Ascending aorta (tissue), 2 donors: ENCODE data around the gene NOSTRIN. TPM values are rescaled to one million over a fixed set of nuclear protein-coding genes. Genes with fewer than 3 reads are reported as not detected.
"Not testable (repeated sequence)": the region's sequence is repeated elsewhere in the genome, so short reads cannot be mapped to it uniquely, and the experiment has no call there.

Experiments used
- DNase-seq, 2 donors: peaks; one replicate each; pipeline ENCODE4 v3.0.0-alpha.2; 2019; ENCODE audit warnings: low spot score in 2 of 2
- H3K27ac ChIP-seq, 2 donors: fragments of 200-600 bp; sonication (generic); one replicate each; pipeline ENCODE4 v1.5.1; 2016 to 2017; ENCODE audit warnings: mild to moderate bottlenecking in 1 of 2
- H3K27me3 ChIP-seq: fragments of 200-600 bp; sonication (generic); one replicate; pipeline ENCODE4 v1.5.1; 2017
- H3K36me3 ChIP-seq, 2 donors: fragments of 200-600 bp; sonication (generic); one replicate each; pipeline ENCODE4 v1.5.1; 2016
- H3K4me1 ChIP-seq, 2 donors: fragments of 200-600 bp; sonication (generic); one replicate each; pipeline ENCODE4 v1.5.1; 2016 to 2017; ENCODE audit warnings: mild to moderate bottlenecking in 1 of 2
- H3K4me3 ChIP-seq, 2 donors: fragments of 200-600 bp; sonication (generic); one replicate each; pipeline ENCODE4 v1.5.1; 2016 to 2017; ENCODE audit warnings: mild to moderate bottlenecking in 1 of 2
- H3K9me3 ChIP-seq, 2 donors: fragments of 200-600 bp; sonication (generic); one replicate each; pipeline ENCODE4 v1.5.1; 2016
- intact Hi-C: fragments of 100-400 bp; cut with DNase I; formaldehyde crosslinking; loops from one replicate; pipeline ENCODE4 v1.15.1; 2023
- total RNA-seq: library from RNA; depleted of rRNA; stranded (reverse); fragments of >200 nt; gene quantifications from one replicate; pipeline ENCODE4 v1.1.0, GENCODE V29; 2016
- TF ChIP-seq, protein P1 (sequence below), 3 experiments: fragments of 200-600 bp in 2 of 3; fragments of 450-650 bp in 1 of 3; sonication (generic) in 2 of 3; IDR thresholded peaks; one replicate each; pipeline ENCODE4 v1.5.1; 2016 to 2019; ENCODE audit warnings: antibody characterized with exemption in 3 of 3, mild to moderate bottlenecking in 1 of 3, moderate library complexity in 1 of 3

NOSTRIN gene
- total RNA-seq, 1 donor from 2014 or later = 7.8 TPM

DNA sequence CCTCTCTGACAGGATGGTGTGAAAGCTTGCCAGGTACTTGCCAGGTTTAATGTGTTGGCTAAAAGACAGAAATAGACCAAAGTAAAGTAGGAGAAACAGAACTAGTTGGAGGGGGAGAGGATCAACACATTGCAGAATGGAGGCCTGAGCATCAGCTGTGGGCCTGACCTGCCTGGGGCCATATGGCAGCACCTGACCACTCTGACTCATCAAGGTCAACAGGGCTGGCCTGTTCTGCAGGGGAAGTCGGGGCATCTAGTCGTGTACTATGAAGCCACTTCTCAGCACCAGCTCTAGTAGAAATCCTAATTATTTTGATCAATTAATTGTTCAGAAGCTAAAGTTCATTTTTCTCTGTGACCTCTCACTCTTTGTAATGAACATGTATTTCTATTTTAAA lies 35.8 kb upstream of the NOSTRIN start:
- no peaks in the 10 kb centered on the region for H3K4me1 ChIP-seq
- no peaks in the 10 kb centered on the region for H3K27me3 ChIP-seq
- H3K36me3 ChIP-seq = peaks cover 0 to 11% of the 10 kb centered on the region in 2 donors
- H3K4me3 ChIP-seq = no peak overlapping the region
- intact Hi-C loops = no loop called here
- TF ChIP-seq, protein P1, sequence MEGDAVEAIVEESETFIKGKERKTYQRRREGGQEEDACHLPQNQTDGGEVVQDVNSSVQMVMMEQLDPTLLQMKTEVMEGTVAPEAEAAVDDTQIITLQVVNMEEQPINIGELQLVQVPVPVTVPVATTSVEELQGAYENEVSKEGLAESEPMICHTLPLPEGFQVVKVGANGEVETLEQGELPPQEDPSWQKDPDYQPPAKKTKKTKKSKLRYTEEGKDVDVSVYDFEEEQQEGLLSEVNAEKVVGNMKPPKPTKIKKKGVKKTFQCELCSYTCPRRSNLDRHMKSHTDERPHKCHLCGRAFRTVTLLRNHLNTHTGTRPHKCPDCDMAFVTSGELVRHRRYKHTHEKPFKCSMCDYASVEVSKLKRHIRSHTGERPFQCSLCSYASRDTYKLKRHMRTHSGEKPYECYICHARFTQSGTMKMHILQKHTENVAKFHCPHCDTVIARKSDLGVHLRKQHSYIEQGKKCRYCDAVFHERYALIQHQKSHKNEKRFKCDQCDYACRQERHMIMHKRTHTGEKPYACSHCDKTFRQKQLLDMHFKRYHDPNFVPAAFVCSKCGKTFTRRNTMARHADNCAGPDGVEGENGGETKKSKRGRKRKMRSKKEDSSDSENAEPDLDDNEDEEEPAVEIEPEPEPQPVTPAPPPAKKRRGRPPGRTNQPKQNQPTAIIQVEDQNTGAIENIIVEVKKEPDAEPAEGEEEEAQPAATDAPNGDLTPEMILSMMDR (IDR thresholded peaks at IDR 0.05) = no peak
- no peak for DNase-seq
- H3K27ac ChIP-seq = no peak overlapping the region
- H3K9me3 ChIP-seq = no peaks in the 10 kb centered on the region

- Histone ChIP-seq H3K4me1 (no peaks in the 10 kb centered on the region), H3K27me3 (no peaks in the 10 kb centered on the region), H3K27ac (no peak overlapping the region), H3K36me3 (peaks cover 0 to 11% of the 10 kb centered on the region in 2 donors), H3K9me3 (no peaks in the 10 kb centered on the region), H3K4me3 (no peak overlapping the region)
- TF ChIP-seq, protein P1 (IDR thresholded peaks at IDR 0.05) = no peak
- intact Hi-C loops = no loop called here
- DNase-seq = no peak
Observed at GRCh38 chr2:168767258-168767657, 35.2 kb upstream of the NOSTRIN start.

GRCh38 chr2:168768357-168768756 lies 34.1 kb upstream of the NOSTRIN start:
- H3K27ac ChIP-seq, intact Hi-C loops: not testable (repeated sequence)

GRCh38 chr2:168770796-168771195 lies 31.6 kb upstream of the NOSTRIN start:
- Histone ChIP-seq H3K27ac (no peak overlapping the region), H3K4me3 (no peak overlapping the region), H3K9me3 (no peaks in the 10 kb centered on the region), H3K36me3 (peaks cover 0 to 11% of the 10 kb centered on the region in 2 donors), H3K27me3 (no peaks in the 10 kb centered on the region), H3K4me1 (no peaks in the 10 kb centered on the region)
- DNase-seq = no peak
- TF ChIP-seq, protein P1 (IDR thresholded peaks at IDR 0.05) = no peak
- intact Hi-C loops = no loop called here

More at GRCh38 chr2:168768357-168768756, 34.1 kb upstream of the NOSTRIN start:
- not testable (repeated sequence) for H3K4me1 ChIP-seq, H3K4me3 ChIP-seq, H3K27me3 ChIP-seq, H3K9me3 ChIP-seq, DNase-seq
- peaks cover 0 to 11% of the 10 kb centered on the region in 2 donors for H3K36me3 ChIP-seq

GRCh38 chr2:168772704-168773103 lies 29.7 kb upstream of the NOSTRIN start:
- intact Hi-C loops = no loop called here

GRCh38 chr2:168773128-168773527 lies 29.3 kb upstream of the NOSTRIN start:
- DNase-seq = no peak
- TF ChIP-seq, protein P1 (IDR thresholded peaks at IDR 0.05) = no peak
- no peaks in the 10 kb centered on the region for H3K4me1 ChIP-seq
- intact Hi-C loops = no loop called here
- H3K27ac ChIP-seq = no peak overlapping the region
- H3K9me3 ChIP-seq = no peaks in the 10 kb centered on the region
- no peak overlapping the region for H3K4me3 ChIP-seq
- H3K36me3 ChIP-seq = peaks cover 0 to 5% of the 10 kb centered on the region in 2 donors
- no peaks in the 10 kb centered on the region for H3K27me3 ChIP-seq

More at GRCh38 chr2:168772704-168773103, 29.7 kb upstream of the NOSTRIN start:
- Histone ChIP-seq H3K27ac (no peak overlapping the region), H3K9me3 (no peaks in the 10 kb centered on the region), H3K4me3 (no peak overlapping the region), H3K27me3 (no peaks in the 10 kb centered on the region), H3K36me3 (peaks cover 0 to 5% of the 10 kb centered on the region in 2 donors), H3K4me1 (no peaks in the 10 kb centered on the region)
- no peak for DNase-seq
- TF ChIP-seq, protein P1 (IDR thresholded peaks at IDR 0.05) = no peak
